NK-92 (cell line): ENCODE results near the gene GNA14.

Source experiments
- DNase-seq: peaks from one replicate; lab custom pipeline; 2025; ENCODE audit not compliant: unreplicated experiment; lab: John Stamatoyannopoulos, UW

GNA14 gene

GRCh38 chr9:77543131-77543822, 104.8 kb downstream of the GNA14 start:
- DNase-seq: no peak

- DNase-seq: no peak
These were observed 106.5 kb downstream of the GNA14 start for GRCh38 chr9:77541600-77541999.

DNA sequence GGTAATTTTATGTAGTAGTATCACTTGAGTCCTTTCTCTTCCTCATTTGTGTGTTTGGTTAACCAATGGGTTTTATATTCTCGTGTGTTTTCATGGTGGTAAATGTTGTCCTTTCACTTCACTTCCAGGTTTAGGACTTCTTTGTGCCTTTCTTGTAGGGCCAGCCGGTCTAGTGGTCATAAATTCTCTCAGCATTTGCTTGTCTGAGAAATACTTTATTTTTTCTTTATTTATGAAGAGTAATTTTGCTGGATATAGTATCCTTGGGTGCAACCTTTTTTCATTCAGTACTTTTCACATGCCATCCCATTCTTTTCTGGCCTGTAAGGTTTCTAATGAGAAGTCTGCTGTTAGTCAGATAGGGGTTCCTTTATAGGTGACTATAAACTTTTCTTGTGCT, 107.1 kb downstream of the GNA14 start:
- DNase-seq: no peak

GRCh38 chr9:77534376-77535057, 113.6 kb downstream of the GNA14 start:
- no peak for DNase-seq

GRCh38 chr9:77533671-77534070, 114.5 kb downstream of the GNA14 start:
- DNase-seq: no peak

- no peak for DNase-seq
These were observed 115.5 kb downstream of the GNA14 start for GRCh38 chr9:77532607-77533006.

DNA sequence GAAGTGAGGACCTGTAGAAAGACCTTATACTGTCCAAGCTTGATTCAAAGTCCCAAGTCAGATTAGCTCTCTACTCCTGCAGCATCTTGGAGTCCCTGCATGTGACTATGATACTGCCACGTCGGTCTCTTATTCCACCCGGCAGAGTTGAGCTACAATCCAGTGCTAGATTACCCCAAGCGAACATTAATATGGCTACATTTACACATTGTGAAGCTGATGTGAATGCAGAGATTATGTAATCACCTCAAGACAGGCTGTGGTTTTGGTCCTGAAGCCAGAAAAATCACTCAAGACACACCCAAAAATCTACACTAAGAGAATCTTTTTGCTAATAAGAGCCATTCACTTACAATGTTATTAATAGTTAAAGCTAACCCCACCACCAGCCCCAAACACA, 116.7 kb downstream of the GNA14 start:
- no peak for DNase-seq

DNA sequence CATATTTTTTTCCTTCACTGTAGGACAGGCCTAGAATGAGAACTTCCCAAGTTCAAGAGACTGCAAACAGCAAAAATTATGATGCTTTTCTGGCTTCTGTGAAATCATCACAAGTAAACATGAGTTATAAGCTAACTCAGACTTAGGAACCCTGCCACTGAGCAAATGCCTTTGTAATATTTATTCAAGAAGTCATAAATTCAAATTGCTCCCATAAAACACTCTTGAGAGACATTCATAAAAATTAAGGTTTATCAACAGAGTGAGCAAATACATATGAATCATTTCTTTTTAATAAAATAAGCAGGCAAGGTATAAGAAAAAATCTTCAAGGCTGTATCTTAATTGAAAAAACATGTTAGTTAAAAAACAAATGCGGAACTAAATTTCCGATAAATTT, 124.2 kb downstream of the GNA14 start:
- no peak for DNase-seq

GRCh38 chr9:77521091-77521490, 127.0 kb downstream of the GNA14 start:
- no peak for DNase-seq

- DNase-seq: no peak
These were observed 129.4 kb downstream of the GNA14 start for GRCh38 chr9:77518688-77519087.

GRCh38 chr9:77516781-77517180, 131.3 kb downstream of the GNA14 start:
- DNase-seq: no peak

GRCh38 chr9:77514886-77515711, 133.0 kb downstream of the GNA14 start:
- DNase-seq: no peak

DNA sequence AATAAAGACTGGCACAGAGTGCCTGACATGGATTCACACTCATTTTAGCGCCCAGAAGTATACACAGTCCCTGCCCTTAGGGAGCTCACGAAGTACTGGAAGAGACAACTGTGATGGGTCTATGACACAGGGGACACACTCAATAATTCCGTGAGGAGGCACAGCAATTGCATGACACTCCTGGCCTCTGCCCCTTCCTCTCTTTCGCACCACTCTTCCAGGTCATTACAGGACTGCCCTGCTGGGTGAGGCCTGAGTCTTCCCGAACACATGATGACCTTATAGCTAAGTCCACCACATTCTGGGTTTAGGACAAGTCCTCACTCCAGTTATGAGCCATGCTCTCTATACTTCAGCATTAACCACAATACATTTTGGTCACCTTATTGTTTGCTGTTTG, 134.7 kb downstream of the GNA14 start:
- DNase-seq: no peak

DNA sequence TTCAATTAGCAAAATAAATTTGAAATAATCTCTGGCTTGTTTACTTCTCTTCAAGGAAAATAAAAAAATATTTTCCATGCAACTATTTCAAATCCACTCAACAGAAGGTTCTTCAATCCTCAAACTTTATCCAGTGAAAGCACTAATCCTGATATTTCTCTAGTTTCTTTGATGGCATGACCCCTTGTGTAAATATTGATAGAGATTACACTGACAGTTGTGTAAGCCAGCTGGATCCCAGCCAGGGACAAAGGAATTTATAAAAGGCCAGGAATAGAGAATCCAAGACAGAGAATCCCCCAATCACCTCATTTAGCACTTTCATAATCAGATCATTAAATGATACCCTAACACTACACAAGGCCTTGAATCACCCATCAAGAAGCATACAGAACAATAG, 135.2 kb downstream of the GNA14 start:
- DNase-seq: no peak

GRCh38 chr9:77511525-77511924, 136.6 kb downstream of the GNA14 start:
- DNase-seq: no peak

DNA sequence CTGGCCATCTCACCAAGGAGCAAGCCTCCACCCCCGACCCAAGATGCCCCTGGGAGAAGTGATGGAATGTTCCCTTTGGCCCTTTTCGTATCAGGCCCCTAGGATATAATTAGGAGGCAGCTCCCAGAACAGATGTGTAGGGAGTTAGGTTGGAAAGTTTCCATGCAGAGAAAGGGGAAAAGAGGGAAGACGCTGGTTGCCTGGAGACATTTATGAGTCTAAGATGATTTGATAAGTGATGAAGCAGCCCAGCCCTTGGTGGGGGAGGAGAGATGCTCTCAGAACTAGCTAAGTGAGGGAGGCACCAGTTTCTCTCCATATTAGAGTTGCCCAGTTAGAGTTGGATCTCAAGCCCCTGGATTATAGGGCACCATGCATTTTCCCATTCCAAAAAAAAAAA, 137.5 kb downstream of the GNA14 start:
- DNase-seq: no peak

- DNase-seq: no peak
These were observed 139.7 kb downstream of the GNA14 start for GRCh38 chr9:77508396-77508795.

GRCh38 chr9:77507212-77507961, 140.7 kb downstream of the GNA14 start:
- no peak for DNase-seq

- DNase-seq: no peak
These were observed 142.9 kb downstream of the GNA14 start for GRCh38 chr9:77505232-77505631.

- no peak for DNase-seq
These were observed 145.6 kb downstream of the GNA14 start for GRCh38 chr9:77502568-77502967.

- no peak for DNase-seq
These were observed 149.2 kb downstream of the GNA14 start for GRCh38 chr9:77498891-77499290.
